Adrenal gland (tissue), 12 donors: Measurements from ENCODE around the gene MMP23B. TPM values are rescaled to one million over a fixed set of nuclear protein-coding genes. Genes with fewer than 3 reads are reported as not detected.
"Not testable (repeated sequence)": the region's sequence is repeated elsewhere in the genome, so short reads cannot be mapped to it uniquely, and the experiment has no call there.

Source experiments
- DNase-seq, 7 donors: peaks; one replicate each; pipeline ENCODE4 v3.0.0-alpha.2; 2019 to 2020
- H3K27ac ChIP-seq, 5 donors: fragments of 200-600 bp; sonication (generic) in 4 of 5; 1 replicate in 3 of 5; 2 replicates in 2 of 5; pipeline versions ENCODE4 v1.5.1 to v1.8.0; 2016 to 2020; ENCODE audit warnings: mild to moderate bottlenecking in 1 of 5
- H3K27me3 ChIP-seq: fragments of 200-600 bp; 2 replicates; pipeline ENCODE4 v1.8.0; 2021
- H3K36me3 ChIP-seq, 2 donors: fragments of 200-600 bp; replicated peaks in 1 of 2; 1 replicate in 1 of 2; 2 replicates in 1 of 2; pipeline versions ENCODE4 v1.5.1 to v1.8.0; 2018 to 2022
- H3K4me1 ChIP-seq, 2 donors: fragments of 200-600 bp; replicated peaks in 1 of 2; 1 replicate in 1 of 2; 2 replicates in 1 of 2; pipeline versions ENCODE4 v1.5.1 to v1.8.0; 2018 to 2021
- H3K4me3 ChIP-seq, 4 donors: fragments of 200-600 bp; sonication (generic) in 3 of 4; one replicate each; pipeline ENCODE4 v1.5.1; 2016 to 2018
- H3K9me3 ChIP-seq, 3 donors: fragments of 200-600 bp; sonication (generic) in 1 of 3; replicated peaks in 1 of 3; 1 replicate in 2 of 3; 2 replicates in 1 of 3; pipeline versions ENCODE4 v1.5.1 to v1.8.0; 2016 to 2021
- CTCF ChIP-seq, 6 experiments: fragments of 450-650 bp in 4 of 6; fragments of 200-600 bp in 2 of 6; sonication (generic) in 1 of 6; IDR thresholded peaks; 1 replicate in 5 of 6; 2 replicates in 1 of 6; pipeline versions ENCODE4 v1.5.1 to v1.8.0; 2016 to 2021; ENCODE audit warnings: antibody characterized with exemption in 6 of 6, mild to moderate bottlenecking in 2 of 6, moderate library complexity in 1 of 6
- POLR2A ChIP-seq, 2 donors: fragments of 450-650 bp; IDR thresholded peaks; one replicate each; pipeline ENCODE4 v1.6.1; 2017; ENCODE audit warnings: antibody characterized with exemption in 2 of 2, mild to moderate bottlenecking in 2 of 2, moderate library complexity in 1 of 2
- WGBS, 4 donors: extraction: QIAGEN DNeasy Blood & Tissue Kit in 2 of 4; methylation state at CpG; one replicate each; pipeline versions ENCODE4 v1.1.5 to v1.1.7; 2013 to 2017; 5-methylcytosine and 5-hydroxymethylcytosine counted together
- intact Hi-C, 2 donors: fragments of 100-400 bp; cut with DNase I; formaldehyde crosslinking; loops; one replicate each; pipeline versions ENCODE4 v1.14.1 to v1.15.0; 2022 to 2023
- polyA plus RNA-seq, 3 donors: library from polyadenylated mRNA; stranded (reverse); fragments of 200-250 nt in 2 of 3; fragments of 350-450 nt in 1 of 3; fragmentation: Illumina TruSeq in 1 of 3; extraction: RNeasy Lipid Tissue Mini Kit (QIAGEN cat#74804) in 1 of 3; gene quantifications; one replicate each; pipeline ENCODE4 v1.2.3, GENCODE V29; 2013 to 2014
- total RNA-seq, 9 donors: library from RNA; depleted of rRNA in 4 of 9; stranded (reverse); fragments of >200 nt in 4 of 9; fragments of 120-200 nt in 1 of 9; fragmentation: NEBNext Ultra II Directional in 1 of 9; extraction: Animal tissue kit (Norgen Biotek cat#: 25700) in 1 of 9; gene quantifications; one replicate each; pipeline versions ENCODE4 v1.1.0 to v1.2.4, GENCODE V29; 2013 to 2023
- donor health status: healthy with polysubstance abuse.
- donor health status: Bipolar disorder and iron deficiency.
- donor health status: DM: yes; HTN: yes; CAD: no.
- donor health status: DM: no; HTN: no; CAD: no.
- donor health status: DM: no; HTN: no; CAD: no.
- donor health status: DM: yes; HTN: yes; CAD: no.

Gene MMP23B
- total and polyA plus RNA-seq, 12 donors, result 1.6 to 28.0 (median 9.8) TPM; not detected in 1

GRCh38 chr1:1671365-1672119 lies 39.6 kb downstream of the MMP23B start:
- intact Hi-C loops, result no loop called here
- WGBS, 4 donors, result 84 to 91% (median 88%) methylated on average over 21 to 27 of the region's 27 CpGs
- peak in 1 of 7 donors; percentile 16 for DNase-seq
- TF ChIP-seq POLR2A (IDR thresholded peaks at IDR 0.05) (no peak), CTCF (IDR thresholded peaks at IDR 0.05) (no peak)
- no peak overlapping the region for H3K27ac ChIP-seq
- no peaks in the 10 kb centered on the region for H3K27me3 ChIP-seq
- H3K4me3 ChIP-seq, result no peak overlapping the region
- H3K4me1 ChIP-seq, result no peaks in the 10 kb centered on the region
- H3K36me3 ChIP-seq, result peaks cover 0 to 44% of the 10 kb centered on the region in 2 donors
- no peaks in the 10 kb centered on the region for H3K9me3 ChIP-seq

- DNase-seq, result peak in 1 of 7 donors; percentile 12
- WGBS, 4 donors, result 88 to 95% (median 93%) methylated on average over 22 to 25 of the region's 25 CpGs
- no peak for TF ChIP-seq CTCF (IDR thresholded peaks at IDR 0.05)
- no peak for TF ChIP-seq POLR2A (IDR thresholded peaks at IDR 0.05)
- Histone ChIP-seq H3K27me3 (no peaks in the 10 kb centered on the region), H3K36me3 (peaks cover 0 to 42% of the 10 kb centered on the region in 2 donors), H3K4me3 (no peak overlapping the region), H3K4me1 (no peaks in the 10 kb centered on the region), H3K27ac (no peak overlapping the region), H3K9me3 (no peaks in the 10 kb centered on the region)
- intact Hi-C loops, result no loop called here
Observed at GRCh38 chr1:1672181-1672965, 40.4 kb downstream of the MMP23B start.

- H3K27me3 ChIP-seq, H3K27ac ChIP-seq, DNase-seq, H3K4me3 ChIP-seq, intact Hi-C loops, H3K9me3 ChIP-seq, H3K4me1 ChIP-seq: not testable (repeated sequence)
- WGBS, 4 donors, result 84 to 95% (median 89%) methylated on average over 9 to 13 of the region's 21 CpGs
- peaks cover 0 to 27% of the 10 kb centered on the region in 2 donors for H3K36me3 ChIP-seq
Observed at GRCh38 chr1:1674806-1675205, 42.8 kb downstream of the MMP23B start.

GRCh38 chr1:1675218-1675617 lies 43.2 kb downstream of the MMP23B start:
- H3K27ac ChIP-seq, intact Hi-C loops, H3K4me3 ChIP-seq, H3K9me3 ChIP-seq, H3K4me1 ChIP-seq, H3K27me3 ChIP-seq: not testable (repeated sequence)
- WGBS, 4 donors, result 91 to 95% (median 91%) methylated on average over 10 to 15 of the region's 18 CpGs; no CpG with 5 or more reads in 1 of the 4 donors
- peak in 1 of 7 donors; percentile 11 for DNase-seq
- peaks cover 0 to 24% of the 10 kb centered on the region in 2 donors for H3K36me3 ChIP-seq

- H3K4me1 ChIP-seq, H3K27ac ChIP-seq, DNase-seq, intact Hi-C loops, H3K27me3 ChIP-seq, H3K4me3 ChIP-seq, H3K9me3 ChIP-seq: not testable (repeated sequence)
- WGBS, 4 donors, result 83 to 92% methylated on average over 9 to 10 of the region's 21 CpGs; no CpG with 5 or more reads in 2 of the 4 donors
- H3K36me3 ChIP-seq, result peaks cover 0 to 16% of the 10 kb centered on the region in 2 donors
Observed at GRCh38 chr1:1676087-1676486, 44.1 kb downstream of the MMP23B start.
